OCI-LY3 (cell line): Measurements from ENCODE around the gene HBP1.

Experiments
- CTCF ChIP-seq: fragments of 200-600, 300-600 bp; sonication (generic); IDR thresholded peaks from 2 replicates; pipeline ENCODE4 v1.5.1; 2014; ENCODE audit warnings: antibody characterized with exemption, low read length, low read depth
- EZH2phosphoT487 ChIP-seq: fragments of 200-600 bp; shearing (Covaris generic); IDR thresholded peaks from 2 replicates; pipeline ENCODE4 v1.6.1; 2018; ENCODE audit warnings: antibody characterized with exemption, mixed run types, low read depth

- TF ChIP-seq CTCF (no peak), EZH2phosphoT487 (no peak)
Observed at GRCh38 chr7:107237451-107237850, 68.6 kb downstream of the HBP1 start.
